HL-60 (cell line): ENCODE measurements around the gene ARF5.

Experiments used
- DNase-seq, 2 experiments: peaks; one replicate each; pipeline ENCODE4 v3.0.0-alpha.2; 2010 to 2020; ENCODE audit warnings: low read depth in 1 of 2, low spot score in 1 of 2
- H3K27ac ChIP-seq: fragments of 250-450 bp; sonication (Bioruptor Pico); replicated peaks from 2 replicates; pipeline ENCODE4 v1.5.1; 2020; ENCODE audit warnings: mild to moderate bottlenecking, moderate library complexity
- H3K27me3 ChIP-seq: fragments of 250-450 bp; sonication (Bioruptor Pico); 2 replicates; pipeline ENCODE4 v1.5.1; 2021; ENCODE audit warnings: mild to moderate bottlenecking, moderate library complexity; ENCODE audit not compliant: insufficient read depth, poor library complexity, severe bottlenecking
- H3K4me3 ChIP-seq: replicated peaks from 2 replicates; pipeline ENCODE4 v1.5.1; 2011; ENCODE audit warnings: mild to moderate bottlenecking, control low read depth, low read length; ENCODE audit not compliant: insufficient read depth
- CTCF ChIP-seq: IDR thresholded peaks from one replicate; pipeline ENCODE4 v1.5.1; 2011; ENCODE audit warnings: low read length, control low read depth, inconsistent platforms; ENCODE audit not compliant: insufficient read depth
- GABPA ChIP-seq: IDR thresholded peaks from 2 replicates; pipeline ENCODE4 v1.6.1; 2012; ENCODE audit warnings: low read depth
- POLR2AphosphoS5 ChIP-seq: IDR thresholded peaks from 2 replicates; pipeline ENCODE4 v1.6.1; 2012; ENCODE audit warnings: low read depth
- REST ChIP-seq: IDR thresholded peaks from 2 replicates; pipeline ENCODE4 v1.6.1; 2012; ENCODE audit warnings: low read depth; ENCODE audit not compliant: insufficient replicate concordance
- SPI1 ChIP-seq: IDR thresholded peaks from 2 replicates; pipeline ENCODE4 v1.6.1; 2012; ENCODE audit warnings: low read depth, mild to moderate bottlenecking, borderline replicate concordance

ARF5 gene

GRCh38 chr7:127635659-127636285 is 47.6 kb downstream of the ARF5 start:
- H3K27ac ChIP-seq = peak overlapping the region; percentile 49
- no peaks in the 10 kb centered on the region for H3K27me3 ChIP-seq
- DNase-seq = no peak
- TF ChIP-seq CTCF (no peak), SPI1 (no peak), POLR2AphosphoS5 (no peak), REST (no peak), GABPA (no peak)
- no peak overlapping the region for H3K4me3 ChIP-seq

GRCh38 chr7:127638197-127638596 is 50.0 kb downstream of the ARF5 start:
- DNase-seq = no peak
- TF ChIP-seq REST (no peak), GABPA (no peak), CTCF (no peak), POLR2AphosphoS5 (no peak), SPI1 (no peak)
- no peak overlapping the region for H3K4me3 ChIP-seq
- H3K27ac ChIP-seq = no peak overlapping the region
- H3K27me3 ChIP-seq = no peaks in the 10 kb centered on the region
